BLaER1 treated with 17β-estradiol and CSF1 and Interleukin-3, amounts not matched to agents 10 nM and 100 nM (cell line): Measurements from ENCODE around the gene RNF213.

ENCODE experiments used
- H3K27ac ChIP-seq, 11 experiments: shearing (Covaris generic); formaldehyde crosslinking; 2 replicates each; pipeline ENCODE4 v1.8.1; 2022
- H3K27me3 ChIP-seq, 11 experiments: shearing (Covaris generic); formaldehyde crosslinking; 2 replicates each; pipeline ENCODE4 v1.8.1; 2022
- H3K36me3 ChIP-seq, 11 experiments: shearing (Covaris generic); formaldehyde crosslinking; 2 replicates each; pipeline ENCODE4 v1.8.1; 2022
- H3K4me1 ChIP-seq, 10 experiments: shearing (Covaris generic); formaldehyde crosslinking; 2 replicates each; pipeline ENCODE4 v1.8.1; 2022
- H3K4me2 ChIP-seq, 11 experiments: shearing (Covaris generic); formaldehyde crosslinking; 2 replicates each; pipeline ENCODE4 v1.8.1; 2022
- H3K4me3 ChIP-seq, 10 experiments: shearing (Covaris generic); formaldehyde crosslinking; 2 replicates each; pipeline ENCODE4 v1.8.1; 2022
- H3K9ac ChIP-seq, 11 experiments: shearing (Covaris generic); formaldehyde crosslinking; 2 replicates each; pipeline ENCODE4 v1.8.1; 2022
- H3K9me3 ChIP-seq, 11 experiments: shearing (Covaris generic); formaldehyde crosslinking; replicated peaks in 1 of 11; 2 replicates each; pipeline ENCODE4 v1.8.1; 2022
- H4K20me1 ChIP-seq, 11 experiments: shearing (Covaris generic); formaldehyde crosslinking; 2 replicates each; pipeline ENCODE4 v1.8.1; 2022
- Cebpa-rat ChIP-seq, 11 experiments: shearing (Covaris generic); IDR thresholded peaks; 2 replicates each; pipeline ENCODE4 v1.8.1; 2022

RNF213 gene

DNA sequence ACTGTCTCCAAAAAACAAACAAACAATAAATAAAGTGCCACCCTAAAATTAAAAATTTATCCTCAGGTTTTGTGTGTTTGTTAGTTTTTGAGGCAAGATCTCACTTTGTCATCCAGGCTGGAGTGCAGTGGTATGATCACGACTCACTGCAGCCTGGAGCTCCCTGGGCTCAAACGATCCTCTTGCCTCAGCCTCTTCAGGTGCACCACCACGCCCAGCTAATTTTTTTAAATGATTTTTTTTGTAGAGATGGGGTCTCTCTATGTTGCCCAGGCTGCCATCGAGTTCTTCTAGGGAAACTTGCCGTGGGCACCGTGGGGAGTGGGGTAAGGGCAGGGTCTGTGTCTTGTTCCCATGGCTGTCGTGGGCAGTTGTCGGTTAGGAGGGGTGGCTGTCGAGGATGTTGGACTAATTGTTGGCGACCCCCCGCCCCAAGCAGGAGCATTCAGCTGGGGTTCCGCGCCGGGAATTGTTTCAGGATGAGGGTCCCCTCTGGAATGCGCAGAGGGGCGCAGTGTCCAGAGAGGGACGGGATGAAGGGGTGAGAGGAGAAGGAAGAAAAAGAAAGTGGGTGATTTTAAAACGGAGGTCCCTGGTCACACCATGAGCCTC lies 1.1 kb upstream of the RNF213 start:
- Histone ChIP-seq H3K4me2 (peak overlapping the region; percentile 90 to 99 (median 95)), H3K4me3 (peak overlapping the region; percentile 55 to 74 (median 66)), H3K9ac (peak overlapping the region; percentile 84 to 89 (median 88)), H4K20me1 (peaks cover 0 to 26% (median 5%) of the 10 kb centered on the region in 11 experiments; a peak in 13 of 22 replicates), H3K36me3 (0 out of 22 replicates have a peak, but pooled peaks cover 0 to under 1% (median 0%) of the 10 kb centered on the region in 11 experiments), H3K27me3 (no peaks in the 10 kb centered on the region), H3K4me1 (peaks cover 68 to 83% (median 74%) of the 10 kb centered on the region in 10 experiments), H3K27ac (peak overlapping the region; percentile 87 to 94 (median 90)), H3K9me3 (no peaks in the 10 kb centered on the region)
- TF ChIP-seq Cebpa-rat (IDR thresholded peaks at IDR 0.05), result no peak

DNA sequence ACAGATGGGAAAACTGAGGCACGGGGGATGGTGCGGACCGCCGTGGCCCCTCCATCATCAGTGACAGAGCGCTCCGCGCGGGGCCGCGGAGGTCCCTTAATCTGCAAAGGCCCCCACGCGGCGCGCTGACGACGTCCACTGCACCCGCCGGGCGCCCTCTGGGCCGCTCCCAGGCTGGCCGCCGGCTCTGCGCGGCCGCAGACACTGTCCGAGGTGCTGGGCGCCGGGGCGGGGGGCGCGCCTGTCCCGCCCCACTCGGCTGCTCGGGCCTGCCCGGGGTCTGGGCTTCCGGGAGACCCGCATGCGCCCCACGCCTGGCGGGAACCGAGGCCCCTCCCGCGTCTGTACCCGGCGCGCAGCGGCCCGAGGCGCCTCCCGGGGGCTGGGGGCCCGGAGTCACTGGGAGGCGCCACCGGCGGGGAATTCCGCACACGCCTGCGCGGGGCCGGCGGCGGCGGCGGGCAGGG lies 550 bp upstream of the RNF213 start:
- Histone ChIP-seq H3K36me3 (peaks cover 0 to 6% (median 0%) of the 10 kb centered on the region in 11 experiments; a peak in 4 of 22 replicates), H3K9me3 (no peaks in the 10 kb centered on the region), H3K4me1 (peaks cover 68 to 83% (median 74%) of the 10 kb centered on the region in 10 experiments), H3K27ac (peak overlapping the region; percentile 87 to 94 (median 90)), H4K20me1 (peaks cover 0 to 31% (median 10%) of the 10 kb centered on the region in 11 experiments; a peak in 14 of 22 replicates), H3K4me2 (peak overlapping the region; percentile 90 to 99 (median 95)), H3K9ac (peak overlapping the region; percentile 84 to 89 (median 88)), H3K4me3 (peak overlapping the region; percentile 55 to 74 (median 66)), H3K27me3 (no peaks in the 10 kb centered on the region)
- no peak for TF ChIP-seq Cebpa-rat (IDR thresholded peaks at IDR 0.05)

DNA sequence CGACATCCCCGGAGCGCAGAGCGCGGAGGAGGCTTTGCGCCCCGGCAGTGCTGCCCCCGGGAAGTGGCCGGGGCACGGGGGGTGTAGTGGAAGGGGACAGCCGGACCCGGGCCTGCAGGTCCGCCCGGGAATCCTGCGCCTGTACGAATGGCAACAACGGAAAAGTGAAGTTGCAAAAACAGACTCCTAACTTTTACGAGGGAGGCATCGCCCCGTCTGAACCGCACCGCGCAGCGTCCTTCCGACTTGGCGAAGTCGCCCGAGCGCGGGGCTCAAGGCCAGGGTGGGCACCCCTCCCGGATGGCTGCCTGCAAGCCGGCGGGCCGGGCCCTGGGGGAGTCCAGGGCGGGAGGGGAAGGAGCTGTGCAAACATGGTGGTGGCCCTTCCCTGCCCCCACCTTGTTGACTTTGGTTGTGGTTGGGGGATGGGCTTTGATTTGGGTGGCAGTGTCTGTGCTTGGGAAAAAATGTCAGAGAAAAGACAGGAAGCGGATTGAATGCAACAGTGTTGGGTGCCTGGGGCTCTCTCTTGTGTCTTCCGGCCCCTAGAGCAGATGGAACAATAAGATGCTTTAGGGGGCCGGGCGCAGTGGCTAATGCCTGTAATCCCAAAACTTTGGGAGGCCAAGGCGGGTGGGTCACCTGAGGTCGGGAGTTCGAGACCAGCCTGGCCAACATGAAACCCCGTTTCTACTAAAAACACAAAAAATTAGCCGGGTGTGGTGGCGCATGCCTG lies 675 bp downstream of the RNF213 start:
- Histone ChIP-seq H3K4me1 (peaks cover 70 to 81% (median 76%) of the 10 kb centered on the region in 10 experiments), H3K27me3 (no peaks in the 10 kb centered on the region), H3K9ac (peak overlapping the region; percentile 87 to 97 (median 93)), H3K4me3 (peak overlapping the region; percentile 71 to 97 (median 80)), H3K9me3 (no peaks in the 10 kb centered on the region), H3K27ac (peak overlapping the region; percentile 83 to 98 (median 94)), H3K4me2 (peak overlapping the region; percentile 94 to 100 (median 100)), H3K36me3 (peaks cover 6 to 18% (median 11%) of the 10 kb centered on the region in 11 experiments; a peak in 19 of 22 replicates), H4K20me1 (peaks cover 0 to 43% (median 13%) of the 10 kb centered on the region in 11 experiments; a peak in 15 of 22 replicates)
- TF ChIP-seq Cebpa-rat (IDR thresholded peaks at IDR 0.05), result no peak

DNA sequence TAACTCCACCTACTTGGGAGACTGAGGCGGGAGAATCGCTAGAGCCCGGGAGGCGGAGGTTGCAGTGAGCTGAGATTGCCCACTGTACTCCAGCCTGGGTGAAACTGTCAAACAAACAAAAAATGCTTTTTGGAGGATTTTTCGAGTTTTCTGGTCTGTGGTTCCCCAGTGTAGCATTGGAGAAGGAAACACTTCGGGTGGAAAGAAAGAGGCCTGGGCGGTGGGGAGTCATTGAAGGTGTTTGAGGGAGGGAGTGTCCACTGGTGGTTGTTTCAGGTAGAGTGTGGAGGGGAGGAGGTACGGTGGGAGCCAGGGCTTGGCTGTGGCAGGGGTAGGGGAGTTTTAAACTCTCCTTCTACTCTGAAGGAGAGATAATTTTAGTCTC lies 1.2 kb downstream of the RNF213 start:
- Histone ChIP-seq H3K27ac (peak overlapping the region; percentile 83 to 98 (median 94); a peak in 21 of 22 replicates), H3K9ac (peak overlapping the region; percentile 87 to 97 (median 93)), H3K4me2 (peak overlapping the region; percentile 94 to 100 (median 100)), H3K4me3 (peak overlapping the region; percentile 71 to 97 (median 80)), H3K4me1 (peaks cover 70 to 80% (median 75%) of the 10 kb centered on the region in 10 experiments), H3K27me3 (no peaks in the 10 kb centered on the region), H4K20me1 (peaks cover 0 to 49% (median 18%) of the 10 kb centered on the region in 11 experiments; a peak in 15 of 22 replicates), H3K9me3 (no peaks in the 10 kb centered on the region), H3K36me3 (peaks cover 11 to 23% (median 16%) of the 10 kb centered on the region in 11 experiments; a peak in 19 of 22 replicates)
- no peak for TF ChIP-seq Cebpa-rat (IDR thresholded peaks at IDR 0.05)

DNA sequence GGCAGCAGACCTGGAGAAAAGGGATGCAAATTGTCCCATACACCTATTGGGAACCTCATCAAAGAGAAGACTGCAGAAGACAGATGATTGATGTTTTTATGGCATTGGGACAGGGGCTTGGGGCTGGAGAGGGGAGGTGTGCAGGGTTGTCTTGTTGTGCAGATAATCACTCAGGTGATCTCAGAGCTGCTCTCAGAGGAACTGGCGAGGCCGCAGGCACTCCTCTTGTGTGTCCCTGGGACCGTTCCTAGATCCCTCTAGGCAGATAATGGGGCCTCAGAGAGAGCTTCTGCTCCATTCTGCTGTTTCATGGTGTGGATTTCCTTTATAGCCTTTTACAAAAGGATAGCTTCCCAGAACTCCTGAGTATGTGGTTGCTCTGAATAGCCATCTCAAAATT lies 1.6 kb downstream of the RNF213 start:
- TF ChIP-seq Cebpa-rat (IDR thresholded peaks at IDR 0.05), result no peak
- Histone ChIP-seq H3K4me1 (peaks cover 70 to 76% (median 75%) of the 10 kb centered on the region in 10 experiments), H3K9me3 (no peaks in the 10 kb centered on the region), H3K27ac (peak overlapping the region in 10 of 11 experiments; percentile 83 to 98 (median 94); a peak in 18 of 22 replicates), H3K4me2 (peak overlapping the region; percentile 94 to 100 (median 100)), H3K9ac (peak overlapping the region; percentile 87 to 97 (median 93); a peak in 21 of 22 replicates), H3K4me3 (peak overlapping the region; percentile 71 to 97 (median 80); a peak in 17 of 20 replicates), H3K36me3 (peaks cover 13 to 28% (median 19%) of the 10 kb centered on the region in 11 experiments; a peak in 21 of 22 replicates), H3K27me3 (no peaks in the 10 kb centered on the region), H4K20me1 (peaks cover 0 to 53% (median 19%) of the 10 kb centered on the region in 11 experiments; a peak in 15 of 22 replicates)

DNA sequence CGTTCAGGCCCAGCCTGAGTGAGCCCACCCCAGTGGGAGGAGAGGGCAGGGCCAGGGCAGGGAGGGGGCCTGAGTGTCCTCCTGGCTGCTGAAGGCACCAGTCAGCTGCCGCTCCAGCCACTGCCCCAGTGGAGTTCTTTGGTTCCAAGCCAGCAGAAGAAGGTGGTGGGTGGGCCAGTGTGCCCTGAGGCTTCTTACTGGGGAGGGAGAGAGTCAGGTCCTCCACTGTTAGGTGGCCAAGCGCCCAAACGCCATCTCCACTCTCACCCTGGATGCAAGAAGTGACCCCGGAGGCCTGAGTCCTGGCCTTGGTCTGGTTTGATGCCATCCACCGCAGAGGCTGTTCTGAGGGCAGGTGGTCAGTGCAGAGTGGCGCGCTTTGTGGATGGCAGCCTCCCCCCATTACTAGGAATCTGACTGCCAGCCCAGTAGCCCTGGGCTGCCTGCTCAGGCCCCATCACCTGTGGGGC lies 2.2 kb downstream of the RNF213 start:
- Histone ChIP-seq H3K4me1 (peaks cover 65 to 71% (median 70%) of the 10 kb centered on the region in 10 experiments), H3K4me2 (peak overlapping the region; percentile 94 to 100 (median 100)), H3K4me3 (peak overlapping the region in 7 of 10 experiments; percentile 72 to 97 (median 86); a peak in 11 of 20 replicates), H3K36me3 (peaks cover 19 to 33% (median 25%) of the 10 kb centered on the region in 11 experiments), H3K27ac (peak overlapping the region in 9 of 11 experiments; percentile 30 to 98 (median 95); a peak in 16 of 22 replicates), H4K20me1 (peaks cover 0 to 58% (median 21%) of the 10 kb centered on the region in 11 experiments; a peak in 15 of 22 replicates), H3K9me3 (no peaks in the 10 kb centered on the region), H3K27me3 (no peaks in the 10 kb centered on the region), H3K9ac (peak overlapping the region; percentile 59 to 97 (median 93); a peak in 18 of 22 replicates)
- TF ChIP-seq Cebpa-rat (IDR thresholded peaks at IDR 0.05), result no peak

DNA sequence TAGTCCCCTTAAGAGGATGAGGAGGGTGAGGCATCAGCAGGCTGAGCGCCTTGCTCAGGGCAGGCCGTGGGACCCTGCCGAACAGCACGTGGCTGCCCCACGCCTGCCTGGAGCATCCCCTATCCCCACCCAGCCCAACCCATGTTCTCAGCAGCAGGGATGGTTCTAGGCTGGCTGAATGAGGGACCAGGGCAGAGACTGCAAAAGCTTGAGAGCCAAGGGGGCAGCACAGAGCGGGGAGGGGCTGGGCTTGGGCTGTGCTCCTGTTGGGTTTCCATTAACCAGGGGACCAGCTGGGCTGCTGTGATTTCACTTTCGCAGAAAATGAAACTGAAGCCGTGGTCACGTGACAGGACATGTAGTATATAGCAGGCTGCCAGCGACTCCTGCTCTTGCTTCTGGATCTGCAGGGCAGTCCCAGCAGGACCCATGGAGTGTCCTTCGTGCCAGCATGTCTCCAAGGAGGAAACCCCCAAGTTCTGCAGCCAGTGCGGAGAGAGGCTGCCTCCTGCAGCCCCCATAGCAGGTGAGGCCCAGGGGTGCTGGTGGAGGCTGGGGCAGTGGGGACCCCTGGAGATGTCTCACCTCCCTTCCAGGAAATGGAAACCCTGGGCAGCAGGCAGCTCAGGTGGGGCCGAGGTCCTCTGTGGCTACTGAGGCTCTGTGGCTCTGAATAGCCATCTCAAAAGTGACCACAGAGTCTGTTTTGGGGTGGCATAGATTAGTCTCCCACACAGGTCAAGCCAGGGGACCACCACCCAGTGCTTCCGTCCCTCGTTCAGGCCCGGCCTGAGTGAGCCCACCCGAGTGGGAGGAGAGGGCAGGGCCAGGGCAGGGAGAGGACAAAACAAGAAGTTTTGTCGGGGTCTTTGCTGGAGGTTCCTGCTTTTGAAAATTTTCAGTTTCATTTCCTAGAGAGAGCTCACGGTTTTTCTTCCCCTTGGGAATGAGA lies 2.9 kb downstream of the RNF213 start:
- peaks cover 26 to 40% (median 32%) of the 10 kb centered on the region in 11 experiments for H3K36me3 ChIP-seq
- peak overlapping the region; percentile 65 to 97 (median 78) for H3K4me3 ChIP-seq
- peaks cover 0 to 65% (median 28%) of the 10 kb centered on the region in 11 experiments; a peak in 16 of 22 replicates for H4K20me1 ChIP-seq
- H3K4me1 ChIP-seq, result peaks cover 58 to 64% (median 63%) of the 10 kb centered on the region in 10 experiments
- H3K9me3 ChIP-seq, result no peaks in the 10 kb centered on the region
- H3K4me2 ChIP-seq, result peak overlapping the region; percentile 94 to 100 (median 100)
- TF ChIP-seq Cebpa-rat (IDR thresholded peaks at IDR 0.05), result no peak
- peak overlapping the region; percentile 63 to 97 (median 90) for H3K9ac ChIP-seq
- no peaks in the 10 kb centered on the region for H3K27me3 ChIP-seq
- H3K27ac ChIP-seq, result peak overlapping the region; percentile 24 to 98 (median 94); a peak in 21 of 22 replicates
